Parathyroid adenoma (tissue), 2 donors: ENCODE measurements around the gene ALDOC.

Experiments
- H2AFZ ChIP-seq: fragments of 300-600 bp; sonication (generic); one replicate; pipeline ENCODE4 v1.7.0; 2017; ENCODE audit warnings: antibody characterized with exemption, mild to moderate bottlenecking
- H3K27ac ChIP-seq: fragments of 300-600 bp; sonication (generic); one replicate; pipeline ENCODE4 v1.7.0; 2017
- H3K27me3 ChIP-seq: fragments of 300-600 bp; sonication (generic); one replicate; pipeline ENCODE4 v1.7.0; 2017; ENCODE audit warnings: low read length; ENCODE audit not compliant: control insufficient read depth, insufficient read depth
- H3K36me3 ChIP-seq: fragments of 300-600 bp; sonication (generic); one replicate; pipeline ENCODE4 v1.7.0; 2017; ENCODE audit warnings: low read length; ENCODE audit not compliant: control insufficient read depth, insufficient read depth
- H3K4me1 ChIP-seq: fragments of 300-600 bp; sonication (generic); one replicate; pipeline ENCODE4 v1.7.0; 2017; ENCODE audit warnings: control low read depth
- H3K4me2 ChIP-seq: fragments of 300-600 bp; sonication (generic); one replicate; pipeline ENCODE4 v1.7.0; 2017; ENCODE audit warnings: low read length
- H3K4me3 ChIP-seq: fragments of 300-600 bp; sonication (generic); one replicate; pipeline ENCODE4 v1.7.0; 2017; ENCODE audit warnings: low read depth, low read length
- H3K79me2 ChIP-seq: fragments of 300-600 bp; sonication (generic); one replicate; pipeline ENCODE4 v1.7.0; 2017; ENCODE audit warnings: control low read depth
- H3K9ac ChIP-seq: fragments of 300-600 bp; sonication (generic); one replicate; pipeline ENCODE4 v1.7.0; 2017; ENCODE audit warnings: mild to moderate bottlenecking
- H3K9me3 ChIP-seq: fragments of 300-600 bp; sonication (generic); one replicate; pipeline ENCODE4 v1.7.0; 2017; ENCODE audit warnings: low read length; ENCODE audit not compliant: control insufficient read depth
- CTCF ChIP-seq: fragments of 300-600 bp; sonication (generic); IDR thresholded peaks from one replicate; pipeline ENCODE4 v1.7.0; 2017; ENCODE audit warnings: antibody characterized with exemption, mild to moderate bottlenecking
- donor health status: primary hyperparathyroidism.

The ALDOC gene

GRCh38 chr17:28563475-28563874 is 13.2 kb downstream of the ALDOC start:
- Histone ChIP-seq H2AFZ (no peak overlapping the region), H3K9ac (no peak overlapping the region), H3K4me3 (no peak overlapping the region), H3K79me2 (peaks cover 5% of the 10 kb centered on the region), H3K27ac (no peak overlapping the region), H3K9me3 (no peaks in the 10 kb centered on the region), H3K4me2 (no peak overlapping the region), H3K27me3 (no peaks in the 10 kb centered on the region), H3K4me1 (no peaks in the 10 kb centered on the region), H3K36me3 (no peaks in the 10 kb centered on the region)
- no peak for TF ChIP-seq CTCF

GRCh38 chr17:28555022-28555421 is 21.7 kb downstream of the ALDOC start:
- H2AFZ ChIP-seq: no peak overlapping the region
- no peak overlapping the region for H3K27ac ChIP-seq
- peaks cover 7% of the 10 kb centered on the region for H3K4me1 ChIP-seq
- no peak overlapping the region for H3K4me3 ChIP-seq
- H3K4me2 ChIP-seq: no peak overlapping the region
- H3K36me3 ChIP-seq: no peaks in the 10 kb centered on the region
- no peaks in the 10 kb centered on the region for H3K79me2 ChIP-seq
- TF ChIP-seq CTCF: no peak
- H3K27me3 ChIP-seq: no peaks in the 10 kb centered on the region
- H3K9ac ChIP-seq: no peak overlapping the region
- H3K9me3 ChIP-seq: no peaks in the 10 kb centered on the region

GRCh38 chr17:28554565-28554964 is 22.1 kb downstream of the ALDOC start:
- no peaks in the 10 kb centered on the region for H3K27me3 ChIP-seq
- no peaks in the 10 kb centered on the region for H3K9me3 ChIP-seq
- H2AFZ ChIP-seq: no peak overlapping the region
- no peak overlapping the region for H3K4me2 ChIP-seq
- no peak overlapping the region for H3K4me3 ChIP-seq
- TF ChIP-seq CTCF: peak; percentile 11
- H3K79me2 ChIP-seq: no peaks in the 10 kb centered on the region
- peaks cover 7% of the 10 kb centered on the region for H3K4me1 ChIP-seq
- H3K9ac ChIP-seq: no peak overlapping the region
- H3K36me3 ChIP-seq: no peaks in the 10 kb centered on the region
- no peak overlapping the region for H3K27ac ChIP-seq

- no peak overlapping the region for H3K4me3 ChIP-seq
- H2AFZ ChIP-seq: no peak overlapping the region
- TF ChIP-seq CTCF: no peak
- H3K4me2 ChIP-seq: peak overlapping the region; percentile 87
- no peaks in the 10 kb centered on the region for H3K36me3 ChIP-seq
- H3K4me1 ChIP-seq: peaks cover 7% of the 10 kb centered on the region
- H3K27ac ChIP-seq: no peak overlapping the region
- no peaks in the 10 kb centered on the region for H3K27me3 ChIP-seq
- H3K79me2 ChIP-seq: no peaks in the 10 kb centered on the region
- no peak overlapping the region for H3K9ac ChIP-seq
- no peaks in the 10 kb centered on the region for H3K9me3 ChIP-seq
These were observed 23.6 kb downstream of the ALDOC start for GRCh38 chr17:28553000-28553505.
